ENCODE results near the gene CTDSP2.
"Not testable (repeated sequence)": the region's sequence is repeated elsewhere in the genome, so short reads cannot be mapped to it uniquely, and the experiment has no call there.

CTDSP2 gene

DNA sequence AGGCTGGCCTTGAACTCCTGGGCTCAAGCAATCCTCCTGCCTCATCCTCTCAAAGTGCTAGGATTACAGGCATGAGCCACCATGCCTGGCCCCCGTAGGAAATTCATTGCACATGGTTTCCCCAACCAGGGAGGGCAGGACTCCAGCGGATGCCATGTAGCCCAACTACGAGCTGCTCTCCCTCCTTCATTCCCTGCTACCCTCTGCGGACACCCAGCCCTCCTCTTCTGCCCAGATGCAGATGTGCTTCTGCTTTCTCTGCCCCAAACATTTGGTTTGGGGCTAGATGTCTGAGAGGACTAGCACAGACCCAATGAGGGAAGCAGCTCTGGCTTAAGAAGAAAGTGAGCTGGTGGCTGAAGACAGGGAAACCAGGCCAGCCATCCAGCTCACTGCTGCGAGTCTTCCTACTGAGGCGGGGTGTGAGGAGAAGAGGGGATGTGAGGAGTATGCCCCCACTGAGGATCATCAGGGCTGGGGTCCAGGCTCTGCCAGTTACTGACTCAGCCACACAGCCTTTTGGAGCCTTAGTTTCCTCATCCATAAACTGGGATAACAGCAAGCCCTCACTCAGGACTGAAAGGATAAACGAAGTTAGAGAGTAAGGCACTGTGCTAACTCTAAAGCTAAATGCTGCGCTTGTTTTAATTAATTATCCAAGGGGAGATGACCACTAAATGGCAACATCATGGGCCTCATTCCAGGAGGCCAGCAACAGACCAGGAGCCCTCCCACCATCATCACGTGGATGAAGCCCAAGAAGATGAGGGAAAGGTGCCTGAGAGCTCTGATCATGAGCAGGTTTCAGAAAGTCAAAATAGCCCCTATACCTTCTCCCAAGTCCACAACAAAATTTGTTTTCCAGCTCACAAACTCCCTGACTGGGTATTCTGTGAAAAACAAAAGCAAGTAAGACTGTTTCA, 10.9 kb downstream of the CTDSP2 start:
- DNase-seq (ENCODE audit: low read depth), result peak; percentile 46

DNA sequence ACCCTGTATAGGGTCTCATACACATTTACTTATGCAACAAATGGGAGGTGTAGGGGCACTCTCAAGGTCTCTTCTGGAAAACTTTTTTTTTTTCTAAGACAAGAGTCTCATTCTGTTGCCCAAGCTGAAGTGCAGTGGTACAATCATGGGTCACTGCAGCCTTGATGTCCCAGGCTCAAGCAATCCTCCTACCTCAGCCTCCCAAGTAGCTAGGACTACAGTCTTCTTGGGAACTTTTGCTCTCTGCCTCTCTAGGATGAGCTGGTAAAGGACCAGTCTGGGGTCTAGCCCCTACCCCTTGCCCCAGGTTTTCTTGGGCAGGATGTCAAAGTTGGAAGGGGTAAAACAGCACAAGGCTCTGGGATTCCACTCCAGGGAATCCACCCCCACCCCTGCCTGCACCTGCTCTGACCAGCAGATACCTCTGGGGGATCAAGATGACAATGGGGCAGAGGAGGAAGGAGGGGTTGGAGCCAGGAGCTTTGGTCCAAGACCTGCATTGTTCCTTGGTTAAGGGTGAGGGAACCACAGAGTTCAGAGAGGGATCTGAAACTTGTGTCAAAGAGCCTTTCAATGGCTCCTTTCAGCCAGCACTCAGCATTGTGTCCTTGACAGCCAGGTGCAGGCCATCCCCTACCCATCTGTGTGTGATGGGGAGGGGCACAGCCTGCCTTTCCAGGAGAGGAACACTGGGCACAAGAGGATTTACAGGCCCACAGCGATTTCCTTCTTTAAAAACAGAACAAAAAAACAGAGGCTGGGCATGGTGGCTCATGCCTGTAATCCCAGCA, 12.2 kb downstream of the CTDSP2 start:
- DNase-seq (ENCODE audit: low read depth), result no peak

DNA sequence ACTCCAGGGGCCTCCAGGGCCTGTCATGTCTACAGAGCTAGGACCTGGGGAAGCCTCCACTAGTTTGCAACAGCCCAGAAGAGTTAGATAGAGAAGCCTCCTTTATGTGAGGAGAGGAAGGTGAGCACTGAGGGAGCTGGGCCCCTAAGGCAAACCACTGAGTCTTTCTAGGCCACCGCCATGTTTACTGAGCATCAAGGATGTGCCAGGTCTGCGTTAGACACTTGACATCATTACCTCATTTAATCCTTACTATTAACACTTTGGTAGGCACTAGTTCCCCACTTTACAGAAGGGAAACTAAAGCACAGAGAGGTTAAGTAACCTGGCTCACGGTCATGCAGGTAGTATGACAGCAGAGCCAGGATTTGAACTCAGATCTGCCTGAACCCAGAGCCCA, 12.9 kb downstream of the CTDSP2 start:
- DNase-seq (ENCODE audit: low read depth), result no peak

DNA sequence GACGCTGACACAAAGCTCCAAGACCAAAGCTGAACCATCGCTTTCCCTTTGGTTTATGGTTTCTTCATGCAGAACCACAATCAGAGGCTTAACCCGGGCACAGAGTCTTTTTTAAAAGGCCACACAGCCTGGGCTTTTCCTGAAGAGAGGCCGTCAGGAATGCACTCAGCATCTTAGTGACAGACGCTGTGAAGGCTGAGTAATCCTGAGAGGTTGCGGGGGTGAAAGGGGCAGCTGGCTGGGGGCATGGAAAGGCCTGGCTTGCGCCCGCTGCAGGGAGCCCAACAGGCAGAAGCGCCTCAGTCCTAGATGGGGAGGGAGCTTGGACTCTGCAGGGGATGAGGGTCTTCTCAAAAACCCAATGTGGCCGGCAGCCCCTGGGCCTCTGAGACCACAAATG, 13.6 kb downstream of the CTDSP2 start:
- DNase-seq (ENCODE audit: low read depth), result peak; percentile 72

DNA sequence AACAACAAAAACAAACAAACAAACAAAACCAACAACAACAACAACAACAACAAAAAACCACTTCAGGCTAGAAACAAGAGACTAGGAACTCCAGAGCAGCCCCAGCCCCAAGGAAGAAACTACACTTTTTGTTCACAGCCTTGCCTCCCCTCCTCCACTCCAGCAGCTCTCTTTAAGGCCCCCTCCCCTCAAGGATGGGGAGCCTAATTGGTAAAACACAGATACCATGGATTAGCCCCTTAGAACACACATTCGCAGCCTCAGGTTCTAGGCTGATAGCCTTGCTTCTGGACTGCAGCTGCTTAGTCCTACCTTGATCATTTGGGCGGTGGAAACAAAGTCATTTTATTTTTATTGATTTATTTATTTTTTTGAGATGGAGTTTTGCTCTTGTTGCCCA, 16.1 kb downstream of the CTDSP2 start:
- no peak for DNase-seq (ENCODE audit: low read depth)

DNA sequence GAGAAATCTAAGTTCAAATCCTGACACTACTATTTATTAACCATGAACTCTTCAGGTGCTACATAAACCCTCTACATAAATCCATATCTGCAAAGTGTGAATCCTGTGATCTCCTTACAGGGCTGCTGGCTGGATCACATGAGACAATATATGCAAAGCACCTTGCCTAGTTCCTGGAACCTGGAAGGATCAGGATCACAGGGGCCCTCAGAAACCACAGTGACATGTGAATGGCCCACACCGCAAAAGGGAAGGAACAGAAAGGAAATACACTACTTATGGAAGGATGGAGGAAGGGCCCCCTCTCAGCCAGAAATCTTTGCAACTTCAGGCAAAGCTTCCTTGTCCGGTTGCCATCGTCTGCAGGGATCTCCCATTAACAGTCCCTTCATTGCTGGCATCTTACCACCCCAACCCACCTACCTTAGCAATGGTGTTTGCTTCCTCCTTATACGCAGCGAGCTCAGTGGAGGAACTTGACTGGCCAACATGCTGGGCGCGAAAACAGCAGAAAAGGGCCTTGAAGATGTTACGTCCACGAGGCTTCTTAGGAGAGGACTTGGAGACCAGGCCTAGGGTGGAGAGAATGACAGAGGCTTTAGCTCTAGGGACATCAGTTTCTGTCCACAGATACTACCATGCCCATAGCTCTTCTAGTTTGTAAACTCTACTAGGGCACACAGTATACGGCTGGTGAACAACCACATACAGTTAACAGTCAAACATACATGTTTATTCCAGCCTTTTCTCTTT, 17.3 kb downstream of the CTDSP2 start:
- no peak for DNase-seq (ENCODE audit: low read depth)

DNA sequence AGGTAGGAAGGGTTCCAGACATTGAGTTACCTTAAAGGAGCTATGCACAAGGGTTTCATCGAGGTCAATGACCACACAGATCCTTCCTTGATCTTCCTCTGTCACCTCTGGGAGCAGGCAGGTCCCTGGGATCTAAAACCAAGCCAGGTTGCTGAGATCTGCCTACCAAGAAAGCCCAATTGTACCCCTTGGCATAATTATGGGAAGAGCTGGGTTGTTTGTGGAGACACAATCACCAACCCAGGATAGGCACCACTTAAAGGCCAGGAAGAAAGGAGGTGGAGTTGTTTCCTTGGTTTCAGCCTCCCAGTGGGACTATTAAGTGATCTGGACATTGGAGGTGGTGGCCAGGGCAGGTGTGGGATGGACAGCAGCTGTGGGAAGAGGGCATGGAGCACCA, 19.6 kb downstream of the CTDSP2 start:
- no peak for DNase-seq (ENCODE audit: low read depth)

DNA sequence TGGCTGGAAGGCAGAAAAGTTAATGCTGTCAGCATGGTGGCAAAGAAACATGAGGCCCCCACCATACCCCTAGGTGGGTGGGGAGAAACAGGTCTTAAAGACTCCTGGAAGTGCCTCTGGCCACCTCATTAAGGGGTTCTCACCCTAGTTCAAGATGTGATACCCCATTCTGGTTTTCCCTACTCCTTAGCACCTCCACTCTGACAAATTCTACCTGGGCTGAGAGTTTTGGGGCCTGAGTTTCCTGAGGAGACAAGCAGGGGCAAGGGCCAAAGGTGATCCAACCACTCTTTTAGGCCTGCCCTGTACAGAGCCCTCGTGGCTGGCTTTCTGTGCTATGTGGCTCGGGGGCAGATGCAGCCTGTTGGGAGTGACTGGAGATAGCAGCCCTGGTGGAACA, 20.1 kb downstream of the CTDSP2 start:
- DNase-seq (ENCODE audit: low read depth), result no peak

DNA sequence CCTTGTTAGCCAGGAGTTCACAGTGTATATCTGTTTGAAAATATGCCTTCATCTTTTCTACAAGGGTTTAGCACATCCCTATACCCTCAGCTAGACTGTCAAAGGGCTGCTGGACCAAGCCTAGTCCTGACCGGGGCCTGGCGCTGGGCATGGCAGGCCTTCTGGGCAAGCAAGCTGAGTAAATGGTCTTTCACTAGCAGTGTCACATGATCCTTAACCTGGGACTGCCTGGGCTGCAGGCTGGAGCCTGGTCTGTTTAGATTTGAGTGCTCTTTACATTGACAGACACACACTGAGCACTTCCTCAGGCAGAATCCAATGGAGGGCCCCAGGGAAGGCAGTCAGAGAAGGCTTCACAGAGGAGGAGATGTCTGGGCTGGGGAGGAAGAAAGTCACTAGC, 21.1 kb downstream of the CTDSP2 start:
- DNase-seq (ENCODE audit: low read depth), result no peak

DNA sequence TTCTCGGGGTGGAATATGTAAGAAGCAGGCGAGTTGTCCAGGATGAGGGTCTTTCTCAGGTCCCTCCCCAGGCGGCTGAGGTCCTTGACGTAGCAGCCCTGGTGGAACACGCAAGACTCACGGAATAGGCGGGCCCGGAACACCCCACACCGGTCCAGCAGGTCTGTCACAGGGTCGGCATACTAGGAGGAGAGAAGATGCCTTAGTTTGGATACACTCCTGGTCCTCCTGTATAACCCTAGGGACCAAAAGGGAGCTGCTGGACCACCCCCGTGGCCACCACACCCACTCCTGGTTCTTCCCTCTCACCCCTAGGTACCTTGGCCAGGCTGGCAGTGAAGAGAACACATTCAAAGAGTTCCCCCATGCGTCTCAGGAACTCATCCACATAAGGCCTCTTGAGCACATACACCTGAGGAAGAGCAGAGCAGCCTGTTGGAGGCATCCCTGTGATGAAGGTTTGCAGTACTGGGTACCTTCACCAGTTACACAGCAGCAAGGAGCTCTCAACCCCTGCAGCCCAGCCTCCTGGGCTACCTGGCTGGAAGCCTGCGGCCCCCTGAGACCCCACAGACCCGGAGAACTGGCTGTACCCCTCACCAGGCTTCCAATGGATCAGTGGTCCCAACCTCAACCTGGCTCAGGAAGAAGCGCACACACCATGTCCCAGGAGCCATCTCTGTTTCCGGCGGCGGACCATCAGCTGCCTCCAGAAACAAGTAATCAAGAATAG, 22.5 kb downstream of the CTDSP2 start:
- no peak for DNase-seq (ENCODE audit: low read depth)

DNA sequence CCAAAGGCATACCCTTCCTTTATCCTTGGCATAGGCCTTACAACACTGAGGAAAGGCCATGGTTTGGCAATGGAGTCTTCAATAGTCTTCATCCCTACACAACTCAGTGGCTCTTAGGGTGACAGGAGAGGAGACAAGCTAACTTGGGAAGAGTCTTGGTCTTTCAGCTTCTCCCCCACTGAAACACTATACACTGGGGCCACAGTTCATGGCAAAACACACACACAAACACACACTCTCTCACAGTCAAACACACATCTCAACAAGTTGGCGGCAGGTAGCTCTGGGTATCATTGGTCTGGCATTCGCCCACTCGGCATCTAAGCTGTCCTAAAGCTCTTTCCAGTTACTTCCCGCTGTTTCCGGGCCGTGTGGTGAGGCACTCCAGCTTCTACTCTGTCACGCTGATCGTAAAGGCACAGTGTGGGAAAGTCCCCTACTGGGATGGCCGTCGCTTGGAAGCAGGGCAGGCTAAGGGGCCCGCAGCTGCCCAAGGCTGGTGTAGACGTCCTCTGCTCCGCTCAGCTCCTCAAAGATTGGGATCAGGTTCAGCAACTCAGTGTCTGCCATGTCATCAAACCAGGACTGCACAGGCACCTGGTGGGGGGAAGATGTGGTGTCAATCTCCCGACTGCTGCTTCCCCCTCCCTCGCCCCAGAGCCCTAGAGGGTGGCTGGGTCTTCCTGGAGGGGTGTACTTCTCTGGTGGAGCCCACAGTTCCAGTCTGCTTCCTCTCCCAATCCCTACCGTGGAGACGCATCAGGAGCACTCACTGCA, 23.2 kb downstream of the CTDSP2 start:
- no peak for DNase-seq (ENCODE audit: low read depth)

DNA sequence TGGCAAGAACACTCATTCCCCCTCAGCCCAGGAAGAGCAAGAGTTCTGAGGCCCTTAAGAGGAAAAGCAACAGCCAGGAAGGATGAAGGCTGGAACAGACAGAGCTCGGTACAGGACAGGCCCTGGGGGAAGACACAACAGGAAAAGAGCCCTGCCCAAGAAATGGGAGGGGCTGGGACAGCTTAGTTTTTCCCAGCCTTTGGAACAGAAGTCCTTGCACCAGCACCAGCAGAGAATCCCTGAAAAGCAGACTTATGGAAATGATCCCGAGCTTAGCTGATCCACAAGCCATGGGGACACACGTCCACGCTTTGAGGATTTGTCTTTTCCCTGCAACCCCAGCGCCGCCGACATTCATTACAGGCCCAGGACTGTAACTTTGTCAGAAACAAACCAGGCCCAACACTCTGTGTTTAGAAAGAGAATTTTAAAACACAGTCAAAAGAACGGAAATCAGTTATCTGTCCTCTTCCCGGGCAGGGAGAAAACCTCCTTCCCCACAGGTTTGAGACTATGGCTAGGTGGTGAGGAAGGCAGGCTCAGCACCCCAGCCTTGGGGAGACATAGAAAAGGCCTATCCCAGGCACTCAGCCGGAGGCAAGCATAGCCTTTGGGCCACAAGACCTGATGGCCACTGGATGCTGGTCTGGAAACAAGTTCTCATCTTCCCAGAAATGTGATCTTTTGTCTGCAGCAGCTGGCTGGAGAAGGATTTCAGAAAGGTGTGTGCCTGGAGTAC, 24.0 kb downstream of the CTDSP2 start:
- no peak for DNase-seq (ENCODE audit: low read depth)

DNA sequence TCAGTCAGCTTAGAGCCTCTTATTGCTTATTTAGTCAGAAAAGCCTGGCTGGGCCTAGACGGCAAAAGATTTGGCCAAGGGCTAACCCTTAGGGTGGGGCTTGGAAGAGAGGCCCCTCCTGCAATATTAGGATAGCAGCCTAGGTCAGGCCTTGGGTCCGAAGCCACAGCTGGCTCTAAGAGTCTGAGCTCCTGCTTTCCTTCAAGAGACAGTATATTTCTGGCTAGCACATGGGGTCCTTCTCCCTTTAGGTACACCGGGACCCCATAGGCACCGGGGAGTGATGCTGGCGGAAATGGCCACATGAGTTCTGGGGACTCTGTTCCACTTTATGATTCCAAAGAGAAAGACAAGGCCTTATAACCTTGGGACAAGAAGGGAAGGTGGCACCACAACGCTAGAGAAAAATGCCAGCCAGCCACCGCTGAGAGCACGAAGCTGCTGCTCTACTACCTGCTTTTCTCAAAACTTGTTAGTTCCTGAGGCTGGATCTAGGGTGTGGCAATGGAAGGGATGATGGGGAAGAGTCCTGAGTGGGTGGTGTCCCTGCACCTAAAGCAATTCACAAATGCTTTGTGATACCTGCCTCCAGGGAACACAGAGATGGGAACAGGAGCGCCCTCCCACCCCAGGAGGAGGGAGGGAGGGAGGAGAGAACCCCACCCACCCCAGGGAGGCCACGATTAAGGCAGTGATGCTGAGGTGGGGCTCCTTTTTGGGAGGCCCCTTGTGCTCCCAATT, 24.9 kb downstream of the CTDSP2 start:
- no peak for DNase-seq (ENCODE audit: low read depth)

DNA sequence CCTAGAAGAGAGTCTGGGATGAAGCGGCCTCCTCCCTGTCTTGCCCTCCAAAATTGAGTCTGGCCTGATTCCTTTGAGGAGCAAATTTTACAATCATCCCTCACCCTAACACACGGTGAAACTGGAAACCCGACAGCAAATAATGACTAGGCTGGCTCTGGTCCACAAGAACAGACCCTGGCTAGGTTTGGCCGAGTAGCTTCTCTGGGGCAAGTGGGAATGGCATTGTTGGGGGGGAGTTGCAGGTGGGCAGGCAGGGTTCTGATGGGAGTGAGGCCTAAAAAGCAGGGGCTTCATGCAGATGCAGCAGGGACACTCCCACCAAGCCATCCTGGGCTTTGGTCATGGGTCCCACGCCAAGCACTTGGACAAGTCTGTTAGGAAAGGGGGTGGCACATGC, 25.5 kb downstream of the CTDSP2 start:
- not testable (repeated sequence) for DNase-seq (ENCODE audit: low read depth)

DNA sequence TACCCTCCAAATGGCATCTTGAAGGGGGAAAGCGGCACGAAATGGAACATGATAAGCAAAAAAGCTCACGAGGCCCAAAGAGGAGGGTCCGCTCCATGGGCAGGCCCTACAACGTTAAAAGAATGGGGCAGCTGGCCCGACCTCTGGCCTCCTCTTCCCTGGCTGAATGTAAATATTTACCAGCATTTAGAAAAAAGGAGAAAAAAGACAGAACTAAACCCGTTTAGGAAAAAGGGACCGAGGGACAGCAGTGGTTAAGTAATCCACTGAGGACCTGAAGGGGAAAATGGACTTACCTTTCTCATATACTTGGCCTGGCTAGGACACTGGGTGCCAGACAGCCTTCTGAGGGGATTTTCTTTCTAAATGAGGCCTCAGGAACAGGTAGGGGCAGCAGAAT, 26.4 kb downstream of the CTDSP2 start:
- not testable (repeated sequence) for DNase-seq (ENCODE audit: low read depth)

DNA sequence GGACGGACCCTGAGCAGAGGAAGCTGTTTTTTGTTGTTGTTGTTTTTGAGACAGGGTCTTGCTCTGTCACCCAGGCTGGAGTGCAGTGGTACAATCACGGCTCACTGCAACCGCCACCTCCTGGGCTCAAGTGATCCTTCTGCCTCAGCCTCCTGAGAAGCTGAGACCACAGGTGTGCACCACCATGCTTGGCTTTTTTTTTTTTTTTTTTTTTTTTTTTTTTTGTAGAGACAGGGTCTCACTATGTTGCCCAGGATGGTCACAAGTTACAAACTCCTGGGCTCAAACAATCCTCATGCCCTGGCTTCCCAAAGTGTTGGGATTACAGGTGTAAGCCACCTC, 28.6 kb downstream of the CTDSP2 start:
- DNase-seq (ENCODE audit: low read depth), result not testable (repeated sequence)

DNA sequence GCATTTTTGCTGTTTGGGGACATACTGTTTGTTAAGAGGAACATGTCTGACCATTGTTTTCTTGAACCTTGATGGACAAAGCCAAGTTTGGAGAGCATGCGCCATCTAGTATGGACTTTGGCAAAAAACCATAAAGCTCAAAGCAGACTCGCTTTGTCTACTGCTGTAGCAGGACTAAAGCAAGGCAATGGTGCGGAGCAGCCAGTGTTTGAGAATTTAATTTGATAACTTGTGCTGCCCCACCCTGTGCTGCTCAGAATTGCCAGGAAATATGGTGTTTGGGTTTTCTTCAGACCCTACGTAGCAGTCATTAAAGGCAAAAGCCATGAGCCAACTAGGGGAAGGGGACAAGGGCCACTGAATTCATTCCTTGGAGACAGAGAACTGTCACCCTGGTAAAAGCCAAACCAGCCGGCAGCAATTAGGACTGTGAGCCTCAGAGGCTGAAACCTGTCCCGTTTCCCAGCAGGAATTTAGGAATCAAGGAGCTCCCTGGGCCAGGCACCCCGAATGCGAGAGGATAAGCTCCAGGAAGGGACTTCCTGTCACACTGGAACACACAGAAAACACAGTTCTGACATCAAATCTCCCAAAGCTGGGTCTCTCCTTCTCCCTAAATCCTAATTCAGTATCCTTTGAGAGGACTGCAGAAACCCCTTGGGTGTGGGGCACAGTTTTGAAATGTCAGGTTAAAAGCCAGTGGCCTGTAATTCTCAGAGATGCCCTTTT, 29.1 kb downstream of the CTDSP2 start:
- DNase-seq (ENCODE audit: low read depth), result no peak

DNA sequence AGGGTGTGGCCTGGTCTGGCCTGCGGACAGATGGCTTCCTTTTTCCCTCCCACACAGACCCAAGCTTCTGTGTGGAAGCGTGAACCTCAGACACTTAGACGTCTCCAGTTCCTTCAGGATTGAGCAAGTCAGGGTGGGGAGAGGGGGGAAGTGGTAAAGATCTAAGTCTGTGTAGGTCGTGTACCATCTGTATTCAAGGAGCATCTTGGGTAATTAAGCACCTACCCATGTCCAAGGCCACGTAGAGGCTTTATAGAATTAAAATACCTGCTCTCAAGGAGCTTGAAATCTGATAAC, 29.7 kb downstream of the CTDSP2 start:
- peak; percentile 28 for DNase-seq (ENCODE audit: low read depth)
